K562 treated with DMSO at 1 percent for 4 hours (cell line): ENCODE results near the gene PCDHGB7. TPM values are rescaled to one million over a fixed set of nuclear protein-coding genes. Genes with fewer than 3 reads are reported as not detected.

Source experiments
- total RNA-seq: library from RNA; unstranded; fragments of 300-600 nt; gene quantifications from 2 replicates; pipeline ENCODE4 v1.2.3, GENCODE V29; 2022; ENCODE audit not compliant: insufficient read depth

PCDHGB7 gene
- total RNA-seq, 1 experiment from 2014 or later = not detected

Other genes with a start within 250 kb of the PCDHGB7 start
- not detected in 2 replicates for gene PCDHB7, start 245.0 kb upstream of the PCDHGB7 start, total RNA-seq
- gene PCDHB8, start 239.9 kb upstream of the PCDHGB7 start, total RNA-seq = not detected in 2 replicates
- not detected in 2 replicates for gene PCDHB16, start 235.3 kb upstream of the PCDHGB7 start, total RNA-seq
- gene PCDHB9, start 230.5 kb upstream of the PCDHGB7 start, total RNA-seq = not detected in 2 replicates
- not detected in 2 replicates for gene PCDHB10, start 225.3 kb upstream of the PCDHGB7 start, total RNA-seq
- gene PCDHB11, start 218.1 kb upstream of the PCDHGB7 start, total RNA-seq = not detected in 2 replicates
- gene PCDHB12, start 209.0 kb upstream of the PCDHGB7 start, total RNA-seq = not detected in 2 replicates
- not detected in 2 replicates for gene PCDHB13, start 203.8 kb upstream of the PCDHGB7 start, total RNA-seq
- gene PCDHB14, start 194.3 kb upstream of the PCDHGB7 start, total RNA-seq = not detected in 2 replicates
- not detected in 2 replicates for gene PCDHB15, start 172.3 kb upstream of the PCDHGB7 start, total RNA-seq
- gene SLC25A2, start 113.6 kb upstream of the PCDHGB7 start, total RNA-seq = not detected in 2 replicates
- gene TAF7, start 96.9 kb upstream of the PCDHGB7 start, total RNA-seq = 87.4 and 92.8 TPM in 2 replicates
- gene PCDHGA1, start 87.2 kb upstream of the PCDHGB7 start, total RNA-seq = 0.37 TPM in 1 of 2 replicates, not detected in the other
- 0.12 TPM in 1 of 2 replicates, not detected in the other for gene PCDHGA2, start 78.9 kb upstream of the PCDHGB7 start, total RNA-seq
- gene PCDHGA3, start 73.8 kb upstream of the PCDHGB7 start, total RNA-seq = 0.46 TPM in 1 of 2 replicates, not detected in the other
- gene PCDHGB1, start 67.6 kb upstream of the PCDHGB7 start, total RNA-seq = not detected in 2 replicates
- 0.42 and 0.76 TPM in 2 replicates for gene PCDHGA4, start 62.7 kb upstream of the PCDHGB7 start, total RNA-seq
- gene PCDHGB2, start 57.7 kb upstream of the PCDHGB7 start, total RNA-seq = 0.48 and 0.70 TPM in 2 replicates
- 0.16 TPM in 1 of 2 replicates, not detected in the other for gene PCDHGA5, start 53.5 kb upstream of the PCDHGB7 start, total RNA-seq
- 0.51 and 0.74 TPM in 2 replicates for gene PCDHGB3, start 47.4 kb upstream of the PCDHGB7 start, total RNA-seq
- gene PCDHGA6, start 43.8 kb upstream of the PCDHGB7 start, total RNA-seq = 0.27 and 0.35 TPM in 2 replicates
- not detected in 2 replicates for gene PCDHGA7, start 34.9 kb upstream of the PCDHGB7 start, total RNA-seq
- 0.21 TPM in 1 of 2 replicates, not detected in the other for gene PCDHGB4, start 30.0 kb upstream of the PCDHGB7 start, total RNA-seq
- 0.24 TPM in 1 of 2 replicates, not detected in the other for gene PCDHGA8, start 25.0 kb upstream of the PCDHGB7 start, total RNA-seq
- gene PCDHGB5, start 19.7 kb upstream of the PCDHGB7 start, total RNA-seq = not detected in 2 replicates
- gene PCDHGA9, start 14.9 kb upstream of the PCDHGB7 start, total RNA-seq = not detected in 2 replicates
- gene PCDHGB6, start 9.7 kb upstream of the PCDHGB7 start, total RNA-seq = not detected in 2 replicates
- not detected in 2 replicates for gene PCDHGA10, start 4.7 kb upstream of the PCDHGB7 start, total RNA-seq
- gene PCDHGA11, start 3.4 kb downstream of the PCDHGB7 start, total RNA-seq = not detected in 2 replicates
- gene PCDHGA12, start 12.8 kb downstream of the PCDHGB7 start, total RNA-seq = not detected in 2 replicates
- gene PCDHGC3, start 58.3 kb downstream of the PCDHGB7 start, total RNA-seq = not detected in 2 replicates
- gene PCDHGC4, start 67.4 kb downstream of the PCDHGB7 start, total RNA-seq = not detected in 2 replicates
- gene PCDHGC5, start 71.4 kb downstream of the PCDHGB7 start, total RNA-seq = not detected in 2 replicates
- 152 and 168 TPM in 2 replicates for gene DIAPH1, start 201.3 kb downstream of the PCDHGB7 start, total RNA-seq
- gene HDAC3, start 219.2 kb downstream of the PCDHGB7 start, total RNA-seq = 85.2 and 117 TPM in 2 replicates
- gene RELL2, start 219.3 kb downstream of the PCDHGB7 start, total RNA-seq = 10.2 and 10.3 TPM in 2 replicates
- gene FCHSD1, start 233.7 kb downstream of the PCDHGB7 start, total RNA-seq = 11.2 and 13.6 TPM in 2 replicates